ENCODE measurements around the gene SEMA5A. TPM values are rescaled to one million over a fixed set of nuclear protein-coding genes. Genes with fewer than 3 reads are reported as not detected.

SEMA5A gene
- total and polyA plus RNA-seq, 11 donors: 4.6 to 71.5 (median 33.8) TPM

DNA sequence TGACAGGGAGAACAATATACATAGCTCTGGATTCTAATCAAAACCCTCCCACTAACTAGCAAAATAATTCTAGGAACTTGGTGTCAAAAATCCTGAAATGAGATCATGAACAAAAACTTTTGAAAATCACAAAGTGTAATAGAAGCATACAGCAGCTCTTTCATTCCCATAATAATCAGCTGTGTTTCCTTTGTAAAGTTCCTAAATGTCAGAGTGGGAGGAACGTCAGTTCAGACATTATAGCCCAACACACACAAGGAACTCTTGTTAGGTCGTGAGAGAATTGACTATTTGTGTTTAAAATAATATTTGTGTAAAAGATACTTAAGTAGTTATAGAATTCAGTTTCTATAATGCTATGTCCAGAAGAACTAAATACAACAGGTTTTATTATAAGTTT, 312.8 kb downstream of the SEMA5A start:
- no peak overlapping the region for H3K27ac ChIP-seq
- H3K4me3 ChIP-seq: no peak overlapping the region
- no peak for TF ChIP-seq POLR2A (IDR thresholded peaks at IDR 0.05)
- TF ChIP-seq, protein P1, sequence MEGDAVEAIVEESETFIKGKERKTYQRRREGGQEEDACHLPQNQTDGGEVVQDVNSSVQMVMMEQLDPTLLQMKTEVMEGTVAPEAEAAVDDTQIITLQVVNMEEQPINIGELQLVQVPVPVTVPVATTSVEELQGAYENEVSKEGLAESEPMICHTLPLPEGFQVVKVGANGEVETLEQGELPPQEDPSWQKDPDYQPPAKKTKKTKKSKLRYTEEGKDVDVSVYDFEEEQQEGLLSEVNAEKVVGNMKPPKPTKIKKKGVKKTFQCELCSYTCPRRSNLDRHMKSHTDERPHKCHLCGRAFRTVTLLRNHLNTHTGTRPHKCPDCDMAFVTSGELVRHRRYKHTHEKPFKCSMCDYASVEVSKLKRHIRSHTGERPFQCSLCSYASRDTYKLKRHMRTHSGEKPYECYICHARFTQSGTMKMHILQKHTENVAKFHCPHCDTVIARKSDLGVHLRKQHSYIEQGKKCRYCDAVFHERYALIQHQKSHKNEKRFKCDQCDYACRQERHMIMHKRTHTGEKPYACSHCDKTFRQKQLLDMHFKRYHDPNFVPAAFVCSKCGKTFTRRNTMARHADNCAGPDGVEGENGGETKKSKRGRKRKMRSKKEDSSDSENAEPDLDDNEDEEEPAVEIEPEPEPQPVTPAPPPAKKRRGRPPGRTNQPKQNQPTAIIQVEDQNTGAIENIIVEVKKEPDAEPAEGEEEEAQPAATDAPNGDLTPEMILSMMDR (IDR thresholded peaks at IDR 0.05): no peak
- H3K36me3 ChIP-seq: peaks cover 0 to 4% (median 0%) of the 10 kb centered on the region in 9 donors
- DNase-seq: no peak
- H3K9me3 ChIP-seq: no peaks in the 10 kb centered on the region
- ATAC-seq: no peak
- intact Hi-C loops (cut with DNase I): no loop called here
- H3K27me3 ChIP-seq: no peaks in the 10 kb centered on the region
- 34 to 56% (median 51%) methylated on average over 2 of the region's 2 CpGs for WGBS, 4 donors
- peaks cover 0 to 6% (median 0%) of the 10 kb centered on the region in 12 donors for H3K4me1 ChIP-seq

GRCh38 chr5:9231842-9232241, 314.0 kb downstream of the SEMA5A start:
- Histone ChIP-seq H3K27me3 (no peaks in the 10 kb centered on the region), H3K9me3 (no peaks in the 10 kb centered on the region), H3K27ac (no peak overlapping the region), H3K4me3 (no peak overlapping the region), H3K4me1 (peaks cover 0 to 6% (median 0%) of the 10 kb centered on the region in 12 donors), H3K36me3 (peaks cover 0 to 4% (median 0%) of the 10 kb centered on the region in 9 donors)
- TF ChIP-seq POLR2A (IDR thresholded peaks at IDR 0.05): no peak
- TF ChIP-seq, protein P1 (IDR thresholded peaks at IDR 0.05): no peak
- ATAC-seq: peak in 2 of 4 donors; percentile 76 to 77
- no peak for DNase-seq
- intact Hi-C loops (cut with DNase I): no loop called here
- 38 to 66% (median 57%) methylated on average over 2 of the region's 2 CpGs for WGBS, 4 donors

GRCh38 chr5:9230355-9230754, 315.5 kb downstream of the SEMA5A start:
- TF ChIP-seq POLR2A (IDR thresholded peaks at IDR 0.05): no peak
- TF ChIP-seq, protein P1 (IDR thresholded peaks at IDR 0.05): no peak
- H3K4me1 ChIP-seq: peaks cover 0 to 6% (median 0%) of the 10 kb centered on the region in 12 donors
- H3K36me3 ChIP-seq: peaks cover 0 to 13% (median 0%) of the 10 kb centered on the region in 9 donors
- no peak overlapping the region for H3K27ac ChIP-seq
- DNase-seq (no peak), ATAC-seq (no peak)
- intact Hi-C loops (cut with DNase I): no loop called here
- no peaks in the 10 kb centered on the region for H3K27me3 ChIP-seq
- WGBS, 4 donors: 70 to 84% (median 82%) methylated on average over 5 of the region's 5 CpGs
- H3K4me3 ChIP-seq: no peak overlapping the region
- no peaks in the 10 kb centered on the region for H3K9me3 ChIP-seq

DNA sequence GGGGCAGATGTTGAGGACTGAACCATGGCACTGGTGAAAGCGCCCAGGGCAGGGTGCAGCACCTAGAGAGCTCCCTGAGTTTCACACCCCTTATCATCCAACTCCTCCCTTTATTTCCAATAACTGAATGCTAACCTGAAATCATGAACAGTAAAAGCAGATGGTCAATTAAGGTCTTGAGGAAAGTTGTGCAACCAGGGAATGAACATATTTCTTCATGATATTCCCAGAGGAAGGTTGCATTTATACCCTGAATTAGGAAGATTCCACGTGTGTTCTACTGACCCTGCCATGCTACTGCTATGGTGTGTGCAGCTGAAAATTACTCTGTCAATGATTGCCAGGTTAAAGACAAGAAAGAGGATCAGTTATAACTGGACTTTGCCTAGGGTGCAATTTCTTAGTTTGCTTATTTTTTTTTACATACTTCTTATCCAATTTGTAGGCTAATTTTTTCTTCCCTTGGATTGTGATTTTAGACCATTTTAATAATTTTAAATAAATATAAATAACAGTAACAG, 319.8 kb downstream of the SEMA5A start:
- Histone ChIP-seq H3K27ac (no peak overlapping the region), H3K4me1 (no peaks in the 10 kb centered on the region), H3K4me3 (no peak overlapping the region), H3K27me3 (no peaks in the 10 kb centered on the region), H3K36me3 (peaks cover 0 to 32% (median 0%) of the 10 kb centered on the region in 9 donors), H3K9me3 (no peaks in the 10 kb centered on the region)
- intact Hi-C loops (cut with DNase I): no loop called here
- TF ChIP-seq POLR2A (IDR thresholded peaks at IDR 0.05): no peak
- TF ChIP-seq, protein P1 (IDR thresholded peaks at IDR 0.05): no peak
- 74 to 87% (median 77%) methylated on average over 2 of the region's 2 CpGs for WGBS, 4 donors
- ATAC-seq (no peak), DNase-seq (no peak)
